Measurements from ENCODE around the gene ZNF750.

The ZNF750 gene

GRCh38 chr17:82805254-82805653 is 34.6 kb downstream of the ZNF750 start:
- TF ChIP-seq, protein P1, sequence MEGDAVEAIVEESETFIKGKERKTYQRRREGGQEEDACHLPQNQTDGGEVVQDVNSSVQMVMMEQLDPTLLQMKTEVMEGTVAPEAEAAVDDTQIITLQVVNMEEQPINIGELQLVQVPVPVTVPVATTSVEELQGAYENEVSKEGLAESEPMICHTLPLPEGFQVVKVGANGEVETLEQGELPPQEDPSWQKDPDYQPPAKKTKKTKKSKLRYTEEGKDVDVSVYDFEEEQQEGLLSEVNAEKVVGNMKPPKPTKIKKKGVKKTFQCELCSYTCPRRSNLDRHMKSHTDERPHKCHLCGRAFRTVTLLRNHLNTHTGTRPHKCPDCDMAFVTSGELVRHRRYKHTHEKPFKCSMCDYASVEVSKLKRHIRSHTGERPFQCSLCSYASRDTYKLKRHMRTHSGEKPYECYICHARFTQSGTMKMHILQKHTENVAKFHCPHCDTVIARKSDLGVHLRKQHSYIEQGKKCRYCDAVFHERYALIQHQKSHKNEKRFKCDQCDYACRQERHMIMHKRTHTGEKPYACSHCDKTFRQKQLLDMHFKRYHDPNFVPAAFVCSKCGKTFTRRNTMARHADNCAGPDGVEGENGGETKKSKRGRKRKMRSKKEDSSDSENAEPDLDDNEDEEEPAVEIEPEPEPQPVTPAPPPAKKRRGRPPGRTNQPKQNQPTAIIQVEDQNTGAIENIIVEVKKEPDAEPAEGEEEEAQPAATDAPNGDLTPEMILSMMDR (IDR thresholded peaks at IDR 0.05; ENCODE audit: extremely low read depth, insufficient read depth, missing control alignments) = no peak
- in situ Hi-C loops (cut with MboI; ENCODE audit: low pct_unique_long_range_greater_than_20kb, low sequenced_read_pairs, unreplicated experiment) = no loop called here
- DNase-seq (ENCODE audit: low spot score) = no peak

- TF ChIP-seq, protein P1 (IDR thresholded peaks at IDR 0.05; ENCODE audit: extremely low read depth, insufficient read depth, missing control alignments) = no peak
- in situ Hi-C loops (cut with MboI; ENCODE audit: low pct_unique_long_range_greater_than_20kb, low sequenced_read_pairs, unreplicated experiment) = no loop called here
- DNase-seq (ENCODE audit: low spot score) = no peak
Observed at GRCh38 chr17:82804442-82805191, 35.2 kb downstream of the ZNF750 start.

GRCh38 chr17:82803606-82804005 is 36.2 kb downstream of the ZNF750 start:
- in situ Hi-C loops (cut with MboI; ENCODE audit: low pct_unique_long_range_greater_than_20kb, low sequenced_read_pairs, unreplicated experiment) = no loop called here
- TF ChIP-seq, protein P1 (IDR thresholded peaks at IDR 0.05; ENCODE audit: extremely low read depth, insufficient read depth, missing control alignments) = no peak
- DNase-seq (ENCODE audit: low spot score) = no peak

GRCh38 chr17:82803185-82803584 is 36.6 kb downstream of the ZNF750 start:
- no peak for DNase-seq (ENCODE audit: low spot score)
- TF ChIP-seq, protein P1 (IDR thresholded peaks at IDR 0.05; ENCODE audit: extremely low read depth, insufficient read depth, missing control alignments) = no peak
- in situ Hi-C loops (cut with MboI; ENCODE audit: low pct_unique_long_range_greater_than_20kb, low sequenced_read_pairs, unreplicated experiment) = no loop called here

DNA sequence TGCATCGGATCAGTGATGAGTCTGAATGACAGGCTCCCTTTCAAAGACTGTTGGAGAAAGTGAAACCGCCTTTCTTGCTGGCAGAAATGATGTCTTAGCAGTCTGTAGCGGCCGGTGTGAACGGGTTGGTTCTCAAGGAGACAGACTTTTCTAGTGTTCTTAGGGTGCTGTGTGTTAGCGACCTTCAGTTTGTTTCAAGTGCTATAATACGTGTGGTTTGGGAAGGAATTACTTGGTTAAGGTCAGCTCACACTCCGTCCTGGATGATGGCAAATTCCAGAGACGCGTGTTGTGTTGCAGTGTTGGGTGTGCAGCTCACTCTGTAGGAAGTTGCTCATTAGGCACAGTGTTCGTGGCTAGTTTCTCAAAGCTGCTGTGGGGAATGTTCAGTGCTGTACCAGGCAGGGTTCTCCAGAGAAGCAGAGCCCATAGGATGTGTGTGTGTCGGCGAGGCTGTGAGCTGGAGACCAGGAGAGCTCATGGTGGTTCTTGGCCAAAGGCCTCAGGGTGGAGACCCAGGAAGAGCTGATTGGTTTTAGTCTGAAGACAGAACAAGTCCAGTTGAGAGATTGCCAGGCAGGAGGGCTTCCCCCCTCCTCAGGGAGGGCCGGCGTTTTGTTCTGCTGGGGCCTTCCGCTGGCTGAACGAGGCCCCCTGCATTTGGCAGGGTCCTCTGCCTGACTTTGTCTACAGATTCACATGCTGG is 37.6 kb downstream of the ZNF750 start:
- TF ChIP-seq, protein P1 (IDR thresholded peaks at IDR 0.05; ENCODE audit: extremely low read depth, insufficient read depth, missing control alignments) = no peak
- no peak for DNase-seq (ENCODE audit: low spot score)
- in situ Hi-C loops (cut with MboI; ENCODE audit: low pct_unique_long_range_greater_than_20kb, low sequenced_read_pairs, unreplicated experiment) = no loop called here

DNA sequence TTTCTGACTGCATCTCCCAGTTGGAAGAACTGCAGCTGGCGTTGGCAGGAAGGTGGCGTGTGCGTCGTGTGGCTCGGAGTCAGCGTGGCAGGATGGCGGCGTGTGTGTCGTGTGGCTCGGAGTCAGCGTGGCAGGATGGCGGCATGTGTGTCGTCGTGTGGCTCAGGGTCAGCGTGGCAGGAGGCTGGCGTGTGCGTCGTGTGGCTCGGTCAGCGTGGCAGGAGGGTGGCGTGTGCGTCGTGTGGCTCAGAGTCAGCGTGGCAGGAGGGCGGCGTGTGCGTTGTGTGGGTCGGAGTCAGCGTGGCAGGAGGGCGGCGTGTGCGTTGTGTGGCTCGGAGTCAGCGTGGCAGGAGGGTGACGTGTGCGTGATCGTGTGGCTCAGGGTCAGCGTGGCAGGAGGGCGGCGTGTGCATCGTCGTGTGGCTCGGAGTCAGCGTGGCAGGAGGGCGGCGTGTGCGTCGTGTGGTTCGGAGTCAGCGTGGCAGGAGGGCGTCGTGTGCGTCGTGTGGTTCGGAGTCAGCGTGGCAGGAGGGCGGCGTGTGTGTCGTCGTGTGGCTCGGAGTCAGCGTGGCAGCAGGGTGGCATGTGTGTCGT is 38.3 kb downstream of the ZNF750 start:
- in situ Hi-C loops (cut with MboI; ENCODE audit: low pct_unique_long_range_greater_than_20kb, low sequenced_read_pairs, unreplicated experiment) = no loop called here
- TF ChIP-seq, protein P1 (IDR thresholded peaks at IDR 0.05; ENCODE audit: extremely low read depth, insufficient read depth, missing control alignments) = no peak
- DNase-seq (ENCODE audit: low spot score) = no peak
